ENCODE data around the gene MAMDC4. TPM values are rescaled to one million over a fixed set of nuclear protein-coding genes. Genes with fewer than 3 reads are reported as not detected.
"Not testable (repeated sequence)": the region's sequence is repeated elsewhere in the genome, so short reads cannot be mapped to it uniquely, and the experiment has no call there.

MAMDC4 gene
- total RNA-seq, 2 donors from 2014 or later: 11.7 to 14.8 TPM

GRCh38 chr9:136860933-136861873, 9.1 kb downstream of the MAMDC4 start:
- Mint-ChIP-seq H3K4me3 (no peak overlapping the region), H3K36me3 (ENCODE audit: insufficient read depth in 2 of 2) (peaks cover 4 to 6% of the 10 kb centered on the region in 2 donors), H3K9me3 (no peaks in the 10 kb centered on the region), H3K27ac (no peak overlapping the region), H3K4me1 (ENCODE audit: low read depth) (peaks cover 16% of the 10 kb centered on the region), H3K27me3 (ENCODE audit: low read depth) (no peaks in the 10 kb centered on the region)
- ATAC-seq (replicated peaks in 1 of 2) (no peak), DNase-seq (no peak)

GRCh38 chr9:136861874-136862457, 9.8 kb downstream of the MAMDC4 start:
- Mint-ChIP-seq H3K9me3 (no peaks in the 10 kb centered on the region), H3K27me3 (ENCODE audit: low read depth) (no peaks in the 10 kb centered on the region), H3K4me3 (no peak overlapping the region), H3K27ac (no peak overlapping the region), H3K36me3 (ENCODE audit: insufficient read depth in 2 of 2) (peaks cover 4 to 6% of the 10 kb centered on the region in 2 donors), H3K4me1 (ENCODE audit: low read depth) (peaks cover 16% of the 10 kb centered on the region)
- no peak for DNase-seq
- no peak for ATAC-seq (replicated peaks in 1 of 2)

- Mint-ChIP-seq H3K36me3 (ENCODE audit: insufficient read depth in 2 of 2) (peaks cover 4 to 6% of the 10 kb centered on the region in 2 donors), H3K27ac (no peak overlapping the region), H3K9me3 (no peaks in the 10 kb centered on the region), H3K27me3 (ENCODE audit: low read depth) (no peaks in the 10 kb centered on the region), H3K4me1 (ENCODE audit: low read depth) (peaks cover 20% of the 10 kb centered on the region), H3K4me3 (no peak overlapping the region)
- ATAC-seq (replicated peaks in 1 of 2): no peak
- DNase-seq: no peak
These were observed 10.9 kb downstream of the MAMDC4 start for GRCh38 chr9:136862849-136863622.

DNA sequence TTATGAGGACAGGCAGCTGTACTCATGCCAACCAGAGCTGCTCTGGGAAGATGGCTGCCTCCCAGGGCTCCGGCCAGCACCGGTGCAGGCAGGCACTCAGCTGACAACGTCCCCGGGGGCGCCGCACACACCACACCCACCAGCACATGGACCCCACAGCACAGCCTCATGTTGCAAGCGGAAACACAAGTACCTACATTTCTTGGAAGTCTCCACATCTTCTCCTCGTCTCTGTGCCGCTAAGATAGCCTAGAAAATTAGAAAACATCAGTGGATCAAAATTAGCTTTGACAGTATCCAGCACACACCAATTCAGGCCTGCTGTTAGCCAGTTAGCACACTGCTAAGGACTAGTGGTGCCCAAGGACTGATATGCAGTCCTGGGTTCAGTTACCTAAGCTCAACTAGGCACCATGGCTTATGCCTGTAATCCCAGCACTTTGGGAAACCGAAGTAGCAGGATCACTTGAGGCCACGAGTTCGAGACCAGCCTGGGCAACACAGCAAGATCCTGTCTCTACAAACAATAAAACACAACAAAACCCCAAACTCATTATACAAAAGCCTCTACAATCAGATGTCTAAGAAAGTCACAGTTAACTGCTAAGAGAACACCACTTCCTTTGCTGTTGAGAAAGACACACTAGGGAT, 11.6 kb downstream of the MAMDC4 start:
- ATAC-seq (replicated peaks in 1 of 2) (no peak), DNase-seq (no peak)
- H3K4me1 Mint-ChIP-seq (ENCODE audit: low read depth): peaks cover 20% of the 10 kb centered on the region
- no peak overlapping the region for H3K4me3 Mint-ChIP-seq
- peak overlapping the region; percentile 54 for H3K27ac Mint-ChIP-seq
- peaks cover 6% of the 10 kb centered on the region in 2 donors for H3K36me3 Mint-ChIP-seq (ENCODE audit: insufficient read depth in 2 of 2)
- no peaks in the 10 kb centered on the region for H3K9me3 Mint-ChIP-seq
- H3K27me3 Mint-ChIP-seq (ENCODE audit: low read depth): no peaks in the 10 kb centered on the region

- DNase-seq (no peak), ATAC-seq (replicated peaks in 1 of 2) (no peak)
- Mint-ChIP-seq H3K4me3 (peak overlapping the region; percentile 89 to 90), H3K36me3 (ENCODE audit: insufficient read depth in 2 of 2) (peaks cover 6% of the 10 kb centered on the region in 2 donors), H3K27ac (peak overlapping the region; percentile 94), H3K4me1 (ENCODE audit: low read depth) (peaks cover 20% of the 10 kb centered on the region), H3K9me3 (no peaks in the 10 kb centered on the region), H3K27me3 (ENCODE audit: low read depth) (no peaks in the 10 kb centered on the region)
These were observed 13.1 kb downstream of the MAMDC4 start for GRCh38 chr9:136865041-136865767.

DNA sequence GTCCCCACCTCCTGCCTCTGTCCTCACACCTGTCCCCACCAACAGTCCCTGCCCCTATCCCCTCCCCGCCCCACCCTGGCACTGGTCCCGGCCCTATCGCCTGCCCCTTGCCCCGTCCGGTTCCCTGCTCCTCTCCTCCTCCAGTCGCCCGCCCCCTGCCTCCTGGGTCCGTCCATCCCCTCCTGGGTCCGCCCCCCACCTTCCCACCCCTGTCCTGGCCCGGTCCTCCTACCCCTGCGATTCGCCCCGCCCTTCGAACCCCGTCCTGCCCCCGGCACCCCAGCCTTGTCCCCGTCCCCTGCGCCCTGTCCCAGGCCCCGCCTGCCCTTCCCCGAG, 13.6 kb downstream of the MAMDC4 start:
- H3K36me3 Mint-ChIP-seq (ENCODE audit: insufficient read depth in 2 of 2): peaks cover 6% of the 10 kb centered on the region in 2 donors
- peak overlapping the region; percentile 89 to 90 for H3K4me3 Mint-ChIP-seq
- ATAC-seq (replicated peaks in 1 of 2) (peak; percentile 23 to 35), DNase-seq (no peak)
- peak overlapping the region; percentile 94 for H3K27ac Mint-ChIP-seq
- peaks cover 16% of the 10 kb centered on the region for H3K4me1 Mint-ChIP-seq (ENCODE audit: low read depth)
- no peaks in the 10 kb centered on the region for H3K27me3 Mint-ChIP-seq (ENCODE audit: low read depth)
- no peaks in the 10 kb centered on the region for H3K9me3 Mint-ChIP-seq

DNA sequence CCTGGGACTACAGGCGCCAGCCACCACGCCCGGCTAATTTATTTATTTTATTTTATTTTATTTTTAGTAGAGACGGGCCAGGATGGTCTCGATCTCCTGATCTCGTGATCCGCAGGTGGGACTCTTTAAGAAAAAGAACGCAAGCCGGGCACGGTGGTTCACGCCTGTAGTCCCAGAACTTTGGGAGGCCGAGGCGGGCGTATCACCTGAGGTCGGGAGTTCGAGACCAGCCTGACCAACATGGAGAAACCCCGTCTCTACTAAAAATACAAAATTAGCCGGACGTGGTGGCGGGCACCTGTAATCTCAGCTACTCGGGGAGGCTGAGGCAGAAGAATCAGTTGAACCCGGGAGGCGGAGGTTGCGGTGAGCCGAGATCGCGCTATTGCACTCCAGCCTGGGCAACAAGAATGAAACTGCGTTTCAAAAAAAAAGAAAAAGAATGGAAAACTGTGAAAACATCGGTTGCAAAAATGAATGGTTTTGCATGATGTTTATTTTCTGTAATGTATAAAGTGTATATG, 14.8 kb downstream of the MAMDC4 start:
- H3K27me3 Mint-ChIP-seq (ENCODE audit: low read depth): not testable (repeated sequence)

DNA sequence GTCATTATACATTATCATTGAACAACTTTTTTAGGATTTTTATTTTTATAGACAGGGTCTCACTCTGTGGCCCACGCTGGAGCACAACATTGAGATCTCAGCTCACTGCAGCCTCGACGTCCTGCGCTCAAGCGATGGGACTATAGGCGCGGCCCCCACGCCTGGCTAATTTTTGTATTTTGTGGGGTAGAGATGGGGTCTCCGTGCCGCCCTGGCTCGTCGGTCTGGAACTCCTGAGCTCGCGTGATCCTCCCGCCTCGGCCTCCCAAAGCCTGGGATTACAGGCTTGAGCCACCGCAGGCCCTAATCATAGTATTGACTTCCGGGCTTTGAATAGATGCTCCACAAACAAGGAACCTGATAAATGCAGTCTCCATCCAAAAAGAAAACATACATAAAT, 15.3 kb downstream of the MAMDC4 start:
- Mint-ChIP-seq H3K4me3 (peak overlapping the region; percentile 58 to 78), H3K36me3 (ENCODE audit: insufficient read depth in 2 of 2) (peaks cover 5 to 6% of the 10 kb centered on the region in 2 donors), H3K4me1 (ENCODE audit: low read depth) (peaks cover 16% of the 10 kb centered on the region), H3K27ac (no peak overlapping the region), H3K9me3 (peaks cover 0 to 2% of the 10 kb centered on the region in 2 donors), H3K27me3 (ENCODE audit: low read depth) (no peaks in the 10 kb centered on the region)
- no peak for DNase-seq
- ATAC-seq (replicated peaks in 1 of 2): no peak

More for the DNA sequence above, 14.8 kb downstream of the MAMDC4 start:
- Mint-ChIP-seq H3K4me1 (ENCODE audit: low read depth) (peaks cover 16% of the 10 kb centered on the region), H3K27ac (peak overlapping the region; percentile 70), H3K4me3 (peak overlapping the region; percentile 72 to 78)
- H3K36me3 Mint-ChIP-seq (ENCODE audit: insufficient read depth in 2 of 2); DNase-seq; ATAC-seq (replicated peaks in 1 of 2); H3K9me3 Mint-ChIP-seq: not testable (repeated sequence)

DNA sequence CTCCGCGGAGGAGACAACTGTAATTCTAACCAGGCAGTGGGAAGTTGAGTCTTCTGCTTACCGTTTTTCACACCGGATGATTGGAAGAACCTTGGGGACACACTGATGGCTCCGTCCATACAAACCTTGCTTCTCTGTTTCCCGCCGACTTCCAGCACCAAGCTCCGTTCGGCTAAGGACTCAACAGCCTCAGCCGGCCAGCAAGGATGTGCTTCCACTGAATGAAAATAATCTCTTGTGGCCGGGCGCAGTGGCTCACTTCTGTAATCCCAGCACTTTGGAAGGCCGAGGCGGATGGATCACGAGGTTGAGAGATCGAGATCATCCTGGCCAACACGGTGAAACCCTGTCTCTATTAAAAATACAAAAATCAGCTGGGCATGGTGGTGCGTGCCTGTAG, 15.8 kb downstream of the MAMDC4 start:
- ATAC-seq (replicated peaks in 1 of 2) (no peak), DNase-seq (no peak)
- Mint-ChIP-seq H3K4me3 (peak overlapping the region in 1 of 2 donors; percentile 78), H3K36me3 (ENCODE audit: insufficient read depth in 2 of 2) (peaks cover 5 to 8% of the 10 kb centered on the region in 2 donors), H3K27me3 (ENCODE audit: low read depth) (no peaks in the 10 kb centered on the region), H3K4me1 (ENCODE audit: low read depth) (peaks cover 16% of the 10 kb centered on the region), H3K27ac (no peak overlapping the region), H3K9me3 (peaks cover 0 to 2% of the 10 kb centered on the region in 2 donors)

GRCh38 chr9:136868644-136869043, 16.5 kb downstream of the MAMDC4 start:
- Mint-ChIP-seq H3K4me1 (ENCODE audit: low read depth) (peaks cover 16% of the 10 kb centered on the region), H3K36me3 (ENCODE audit: insufficient read depth in 2 of 2) (peaks cover 5 to 6% of the 10 kb centered on the region in 2 donors), H3K27ac (no peak overlapping the region), H3K4me3 (peak overlapping the region in 1 of 2 donors; percentile 38), H3K27me3 (ENCODE audit: low read depth) (no peaks in the 10 kb centered on the region), H3K9me3 (peaks cover 0 to 2% of the 10 kb centered on the region in 2 donors)
- DNase-seq: no peak
- ATAC-seq (replicated peaks in 1 of 2): no peak

DNA sequence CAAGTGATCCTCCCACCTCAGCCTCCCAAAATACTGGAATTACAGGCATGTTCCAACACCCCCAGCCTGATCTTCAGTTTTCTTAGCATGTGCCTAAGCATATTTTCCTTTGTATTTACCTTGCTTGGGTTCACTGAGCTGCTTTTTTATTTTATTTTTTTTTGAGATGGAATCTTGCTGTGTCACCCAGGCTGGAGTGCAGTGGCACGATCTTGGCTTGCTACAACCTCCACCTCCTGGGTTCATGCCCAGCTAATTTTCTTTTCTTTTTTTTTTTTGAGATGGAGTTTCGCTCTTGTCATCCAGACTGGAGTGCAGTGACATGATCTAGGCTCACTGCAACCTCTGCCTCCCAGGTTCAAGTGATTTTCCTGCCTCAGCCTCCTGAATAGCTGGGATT, 17.5 kb downstream of the MAMDC4 start:
- not testable (repeated sequence) for H3K27ac Mint-ChIP-seq; DNase-seq; H3K27me3 Mint-ChIP-seq (ENCODE audit: low read depth); H3K4me3 Mint-ChIP-seq; ATAC-seq (replicated peaks in 1 of 2); H3K36me3 Mint-ChIP-seq (ENCODE audit: insufficient read depth in 2 of 2); H3K9me3 Mint-ChIP-seq
- H3K4me1 Mint-ChIP-seq (ENCODE audit: low read depth): peaks cover 14% of the 10 kb centered on the region

- Mint-ChIP-seq H3K9me3 (peaks cover 0 to 2% of the 10 kb centered on the region in 2 donors), H3K36me3 (ENCODE audit: insufficient read depth in 2 of 2) (peaks cover 1 to 3% of the 10 kb centered on the region in 2 donors), H3K27ac (no peak overlapping the region), H3K4me3 (no peak overlapping the region), H3K4me1 (ENCODE audit: low read depth) (peaks cover 3% of the 10 kb centered on the region), H3K27me3 (ENCODE audit: low read depth) (no peaks in the 10 kb centered on the region)
- no peak for DNase-seq
- no peak for ATAC-seq (replicated peaks in 1 of 2)
These were observed 23.0 kb downstream of the MAMDC4 start for GRCh38 chr9:136875155-136875554.
